ENCODE results near the gene ELAPOR1. TPM values are rescaled to one million over a fixed set of nuclear protein-coding genes. Genes with fewer than 3 reads are reported as not detected.
A peak's percentile ranks its signal among the peaks of the same experiment; 100 is the strongest.

Gene ELAPOR1
- total RNA-seq, 1 experiment from 2014 or later: 0.23 TPM

- DNase-seq (ENCODE audit: low read depth): no peak
Observed at GRCh38 chr1:109096120-109096519, 17.8 kb upstream of the ELAPOR1 start.

GRCh38 chr1:109099938-109100773, 13.8 kb upstream of the ELAPOR1 start:
- DNase-seq (ENCODE audit: low read depth): peak; percentile 99

GRCh38 chr1:109104364-109105151, 9.4 kb upstream of the ELAPOR1 start:
- DNase-seq (ENCODE audit: low read depth): no peak

GRCh38 chr1:109105881-109106280, 8.0 kb upstream of the ELAPOR1 start:
- no peak for DNase-seq (ENCODE audit: low read depth)

- DNase-seq (ENCODE audit: low read depth): no peak
Observed at GRCh38 chr1:109107785-109108184, 6.1 kb upstream of the ELAPOR1 start.

GRCh38 chr1:109109906-109110305, 4.0 kb upstream of the ELAPOR1 start:
- DNase-seq (ENCODE audit: low read depth): no peak

- DNase-seq (ENCODE audit: low read depth): no peak
Observed at GRCh38 chr1:109111386-109112055, 2.4 kb upstream of the ELAPOR1 start.

GRCh38 chr1:109112056-109112651, 1.8 kb upstream of the ELAPOR1 start:
- peak; percentile 29 for DNase-seq (ENCODE audit: low read depth)

GRCh38 chr1:109112652-109113285, 1.1 kb upstream of the ELAPOR1 start:
- peak; percentile 95 for DNase-seq (ENCODE audit: low read depth)

- DNase-seq (ENCODE audit: low read depth): no peak
Observed at GRCh38 chr1:109114342-109114674, 393 bp downstream of the ELAPOR1 start.

GRCh38 chr1:109115685-109116084, 1.8 kb downstream of the ELAPOR1 start:
- no peak for DNase-seq (ENCODE audit: low read depth)

GRCh38 chr1:109116286-109116685, 2.4 kb downstream of the ELAPOR1 start:
- DNase-seq (ENCODE audit: low read depth): no peak

GRCh38 chr1:109118089-109118488, 4.2 kb downstream of the ELAPOR1 start:
- no peak for DNase-seq (ENCODE audit: low read depth)

GRCh38 chr1:109120356-109120755, 6.4 kb downstream of the ELAPOR1 start:
- DNase-seq (ENCODE audit: low read depth): no peak

GRCh38 chr1:109131059-109131458, 17.1 kb downstream of the ELAPOR1 start:
- DNase-seq (ENCODE audit: low read depth): no peak

- no peak for DNase-seq (ENCODE audit: low read depth)
Observed at GRCh38 chr1:109131800-109132199, 17.9 kb downstream of the ELAPOR1 start.

GRCh38 chr1:109133002-109133706, 19.2 kb downstream of the ELAPOR1 start:
- DNase-seq (ENCODE audit: low read depth): no peak

GRCh38 chr1:109133815-109134214, 19.9 kb downstream of the ELAPOR1 start:
- no peak for DNase-seq (ENCODE audit: low read depth)

- DNase-seq (ENCODE audit: low read depth): no peak
Observed at GRCh38 chr1:109134423-109134822, 20.5 kb downstream of the ELAPOR1 start.

GRCh38 chr1:109135940-109136339, 22.0 kb downstream of the ELAPOR1 start:
- no peak for DNase-seq (ENCODE audit: low read depth)

- DNase-seq (ENCODE audit: low read depth): no peak
Observed at GRCh38 chr1:109136766-109137165, 22.9 kb downstream of the ELAPOR1 start.
